Measurements from ENCODE around the gene ITGA2B. TPM values are rescaled to one million over a fixed set of nuclear protein-coding genes. Genes with fewer than 3 reads are reported as not detected.
"Not testable (repeated sequence)": the region's sequence is repeated elsewhere in the genome, so short reads cannot be mapped to it uniquely, and the experiment has no call there.

ITGA2B gene
- total RNA-seq, 1 donor from 2014 or later: 1.1 TPM

GRCh38 chr17:44352828-44353671 is 36.4 kb downstream of the ITGA2B start:
- ATAC-seq: no peak
- DNase-seq (ENCODE audit: low spot score): no peak

GRCh38 chr17:44351961-44352827 is 37.3 kb downstream of the ITGA2B start:
- DNase-seq (ENCODE audit: low spot score): no peak
- no peak for ATAC-seq

GRCh38 chr17:44351464-44351863 is 38.0 kb downstream of the ITGA2B start:
- ATAC-seq: no peak
- no peak for DNase-seq (ENCODE audit: low spot score)

- DNase-seq (ENCODE audit: low spot score) (peak; percentile 71), ATAC-seq (peak; percentile 84)
Observed at GRCh38 chr17:44350733-44351226, 38.7 kb downstream of the ITGA2B start.

GRCh38 chr17:44349553-44350070 is 39.8 kb downstream of the ITGA2B start:
- DNase-seq (ENCODE audit: low spot score) (no peak), ATAC-seq (no peak)

- ATAC-seq (no peak), DNase-seq (ENCODE audit: low spot score) (no peak)
Observed at GRCh38 chr17:44348988-44349364, 40.5 kb downstream of the ITGA2B start.

GRCh38 chr17:44348234-44348987 is 41.0 kb downstream of the ITGA2B start:
- DNase-seq (ENCODE audit: low spot score): peak; percentile 46
- no peak for ATAC-seq

GRCh38 chr17:44347206-44348055 is 42.0 kb downstream of the ITGA2B start:
- DNase-seq (ENCODE audit: low spot score); ATAC-seq: not testable (repeated sequence)

- ATAC-seq: no peak
- DNase-seq (ENCODE audit: low spot score): peak; percentile 45
Observed at GRCh38 chr17:44346064-44346844, 43.2 kb downstream of the ITGA2B start.

GRCh38 chr17:44345454-44346026 is 43.9 kb downstream of the ITGA2B start:
- peak; percentile 42 for ATAC-seq
- DNase-seq (ENCODE audit: low spot score): peak; percentile 58

- DNase-seq (ENCODE audit: low spot score) (peak; percentile 97), ATAC-seq (peak; percentile 97)
Observed at GRCh38 chr17:44344939-44345453, 44.5 kb downstream of the ITGA2B start, which contains the start of gene GRN. GRN (plus strand) TSS chr17:44345302; CDS start chr17:44349165, 3,863 bp downstream.

- no peak for DNase-seq (ENCODE audit: low spot score)
Observed at GRCh38 chr17:44343510-44344209, 45.8 kb downstream of the ITGA2B start.

GRCh38 chr17:44340553-44340952 is 48.9 kb downstream of the ITGA2B start:
- not testable (repeated sequence) for DNase-seq (ENCODE audit: low spot score); ATAC-seq

More at GRCh38 chr17:44343510-44344209, 45.8 kb downstream of the ITGA2B start:
- ATAC-seq: no peak

- DNase-seq (ENCODE audit: low spot score): no peak
Observed at GRCh38 chr17:44338702-44339101, 50.7 kb downstream of the ITGA2B start.

GRCh38 chr17:44335968-44336367 is 53.5 kb downstream of the ITGA2B start:
- DNase-seq (ENCODE audit: low spot score): no peak
- no peak for ATAC-seq

More at GRCh38 chr17:44338702-44339101, 50.7 kb downstream of the ITGA2B start:
- ATAC-seq: no peak

- ATAC-seq: peak; percentile 15
Observed at GRCh38 chr17:44335564-44335963, 53.9 kb downstream of the ITGA2B start.

GRCh38 chr17:44334727-44335126 is 54.7 kb downstream of the ITGA2B start:
- DNase-seq (ENCODE audit: low spot score) (no peak), ATAC-seq (no peak)

More at GRCh38 chr17:44335564-44335963, 53.9 kb downstream of the ITGA2B start:
- DNase-seq (ENCODE audit: low spot score): no peak
